NCI-H1048 (cell line): Measurements from ENCODE around the gene ZNF180.
"Not testable (repeated sequence)": the region's sequence is repeated elsewhere in the genome, so short reads cannot be mapped to it uniquely, and the experiment has no call there.

Experiments used
- DNase-seq: peaks from one replicate; lab custom pipeline; 2025; lab: John Stamatoyannopoulos, UW

The ZNF180 gene

DNA sequence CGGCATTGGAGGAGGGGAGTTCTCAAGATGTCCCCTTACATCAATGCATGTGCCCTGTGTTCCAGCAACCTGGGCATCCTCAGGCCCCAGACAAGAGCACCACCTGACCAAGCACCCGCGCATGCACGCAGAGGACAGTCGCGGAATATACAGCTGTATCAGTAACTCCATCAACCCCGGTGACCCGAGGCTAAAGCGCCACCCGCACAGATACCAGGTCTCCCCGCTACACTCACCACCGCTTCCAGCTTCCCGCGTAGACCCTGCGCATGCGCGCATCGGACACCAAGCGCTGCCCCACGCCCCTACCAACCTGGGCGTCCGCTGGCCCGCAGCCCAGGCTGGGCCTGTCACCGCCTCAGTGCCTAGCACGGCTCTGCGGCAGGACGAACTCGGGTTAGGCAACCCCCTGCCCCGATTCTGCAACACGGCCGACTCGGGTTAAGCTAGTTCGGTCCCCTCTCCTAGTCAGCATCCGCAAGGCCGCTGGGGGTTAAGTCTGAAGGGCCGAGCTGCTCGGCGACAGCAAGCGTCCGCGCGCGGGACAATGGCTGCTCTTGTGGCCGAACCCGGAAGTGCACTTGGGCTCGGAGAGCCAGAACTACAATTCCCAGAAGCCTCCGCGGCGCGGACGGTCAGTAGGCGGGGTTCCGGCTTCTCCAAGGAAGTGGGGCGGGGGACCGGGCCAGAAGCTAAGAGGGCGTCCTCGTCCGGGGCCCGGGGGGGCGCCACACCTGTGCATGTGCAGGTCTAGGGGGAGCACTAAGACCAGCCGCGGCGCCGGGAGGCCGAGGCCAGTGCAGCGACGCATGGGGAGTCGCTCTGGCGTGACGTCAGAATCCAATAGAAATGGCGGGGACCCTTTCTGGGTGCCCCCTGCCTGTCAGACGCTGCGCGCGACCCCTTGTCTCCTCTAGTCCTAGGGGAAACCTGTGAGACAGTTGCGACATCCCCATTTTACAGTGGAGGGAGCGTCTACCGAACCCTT, at the start of gene ZNF180:
ZNF180 (minus strand) TSS at position 561 of the 988 bp plus-strand sequence. CDS start 3,188 bp downstream, outside the sequence.
- peak; percentile 87 for DNase-seq

- DNase-seq = no peak
Measured at GRCh38 chr19:44549507-44549906, 49.2 kb upstream of the ZNF180 start.

DNA sequence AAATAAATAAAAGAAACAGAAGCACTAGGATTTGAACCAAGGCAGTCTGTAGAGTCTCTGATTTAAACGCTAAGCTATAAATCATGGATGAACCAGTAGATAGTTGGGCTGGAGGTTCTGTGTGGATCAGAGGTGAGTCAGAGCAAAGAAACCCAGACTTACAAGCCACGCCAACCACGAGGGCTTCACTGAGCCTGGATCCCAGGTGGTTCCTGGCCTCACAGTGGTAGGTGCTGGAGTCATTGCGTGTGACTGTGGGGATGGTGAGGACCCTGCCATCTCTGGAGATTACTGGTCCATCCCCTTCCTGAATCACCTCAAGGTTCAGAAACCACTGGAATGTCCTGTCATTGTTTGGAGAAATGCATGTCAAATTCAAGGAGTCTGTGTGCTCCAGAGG, 48.4 kb upstream of the ZNF180 start:
- no peak for DNase-seq

DNA sequence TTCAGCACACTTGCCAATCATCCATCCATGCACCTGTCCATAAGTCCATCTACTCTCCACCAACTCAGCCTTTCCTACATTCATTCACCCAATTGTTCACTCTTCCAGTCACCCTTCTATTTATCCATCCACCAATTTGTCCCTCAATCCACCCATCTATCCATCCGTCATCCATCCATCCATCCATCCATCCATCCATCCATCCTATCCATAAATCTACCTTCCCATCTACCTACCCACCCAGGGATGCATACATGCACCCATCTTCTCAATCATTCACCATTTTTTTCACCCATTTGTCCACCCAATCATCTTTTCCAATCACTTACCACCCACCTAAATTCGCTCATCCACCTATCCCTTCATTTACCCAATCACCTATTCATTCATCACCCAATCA, 43.7 kb upstream of the ZNF180 start:
- no peak for DNase-seq

GRCh38 chr19:44542671-44543070, 42.3 kb upstream of the ZNF180 start:
- no peak for DNase-seq

- no peak for DNase-seq
Measured at GRCh38 chr19:44540736-44541135, 40.4 kb upstream of the ZNF180 start.

DNA sequence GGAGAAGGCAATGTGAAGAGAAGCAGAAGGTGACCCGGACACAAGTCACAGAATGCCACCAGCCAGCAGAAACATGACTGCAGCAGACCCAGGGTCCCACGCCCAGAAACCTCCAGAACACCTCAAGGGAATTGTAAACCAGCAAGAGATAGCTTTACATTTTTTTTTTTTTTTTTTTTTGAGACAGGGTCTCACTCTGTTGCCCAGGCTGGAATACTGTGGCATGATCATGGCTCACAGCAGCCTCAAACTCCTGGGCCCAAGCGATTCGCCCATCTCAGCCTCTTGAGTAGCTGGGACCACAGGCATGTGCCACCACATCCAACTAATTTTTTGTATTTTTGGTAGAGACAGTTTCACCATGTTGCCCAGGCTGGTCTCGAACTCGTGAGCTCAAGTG, 39.7 kb upstream of the ZNF180 start:
- no peak for DNase-seq

DNA sequence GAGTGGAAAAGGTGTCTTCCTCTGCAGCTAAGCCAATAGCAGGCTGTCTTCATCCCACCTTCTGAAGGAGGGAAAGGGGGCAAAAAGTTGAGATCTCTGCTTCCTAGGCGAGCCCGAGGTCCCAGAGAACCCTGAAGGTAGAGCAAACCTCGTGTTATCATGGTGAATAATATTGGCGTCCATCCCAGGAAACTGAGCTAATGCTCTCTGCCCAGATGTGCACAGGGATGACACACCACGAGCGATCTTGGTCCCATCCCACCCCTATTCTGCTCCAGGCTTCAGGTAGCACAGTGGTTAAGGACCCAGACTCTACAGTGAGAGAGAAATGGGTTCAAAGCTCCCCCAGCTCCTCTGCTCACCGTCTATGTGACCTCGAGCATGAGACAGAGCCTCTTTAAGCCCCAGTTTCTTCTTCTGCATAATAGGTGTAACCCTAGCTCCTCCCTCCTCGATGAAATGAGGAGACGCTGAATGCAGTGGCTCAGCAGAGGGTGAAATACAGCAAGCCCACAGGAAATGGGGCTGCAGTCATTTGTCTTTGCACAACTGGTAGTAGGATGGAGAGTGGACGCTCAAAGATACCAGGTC, 39.0 kb upstream of the ZNF180 start:
- no peak for DNase-seq

DNA sequence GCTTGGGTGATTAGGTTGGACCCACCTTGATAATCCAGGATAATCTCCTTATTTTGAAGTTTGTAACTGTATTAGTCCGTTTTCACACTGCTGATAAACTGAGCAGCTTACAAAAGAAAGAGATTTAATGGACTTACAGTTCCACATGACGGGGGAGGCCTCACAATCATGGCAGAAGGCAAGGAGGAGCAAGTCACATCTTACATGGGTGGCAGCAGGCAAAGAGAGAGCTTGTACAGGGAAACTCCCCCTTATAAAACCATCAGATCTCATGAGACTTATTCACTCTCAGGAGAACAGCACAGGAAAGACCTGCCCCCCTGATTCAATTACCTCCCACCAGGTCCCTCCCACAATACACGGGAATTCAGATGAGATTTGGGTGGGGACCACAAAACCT, 35.0 kb upstream of the ZNF180 start:
- DNase-seq = not testable (repeated sequence)

DNA sequence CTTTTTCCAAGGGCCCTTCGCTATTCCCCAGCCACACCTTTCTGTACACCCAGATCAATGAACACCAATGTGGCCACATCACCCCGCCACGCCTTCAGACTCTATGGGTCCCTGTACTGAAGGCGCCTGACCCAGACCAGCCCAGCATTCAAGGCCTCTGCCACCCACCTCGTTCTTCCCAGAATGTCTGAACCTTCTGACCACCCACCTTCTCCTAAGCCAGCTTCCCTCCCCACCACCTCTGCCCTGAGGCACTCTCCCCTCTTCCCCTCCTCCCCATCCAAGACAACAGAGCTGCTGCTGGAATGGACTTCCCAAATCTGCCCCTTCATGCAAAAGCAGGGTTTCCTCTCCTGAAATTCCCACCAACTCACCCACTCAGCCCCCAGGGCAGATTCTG, 32.5 kb upstream of the ZNF180 start:
- no peak for DNase-seq

DNA sequence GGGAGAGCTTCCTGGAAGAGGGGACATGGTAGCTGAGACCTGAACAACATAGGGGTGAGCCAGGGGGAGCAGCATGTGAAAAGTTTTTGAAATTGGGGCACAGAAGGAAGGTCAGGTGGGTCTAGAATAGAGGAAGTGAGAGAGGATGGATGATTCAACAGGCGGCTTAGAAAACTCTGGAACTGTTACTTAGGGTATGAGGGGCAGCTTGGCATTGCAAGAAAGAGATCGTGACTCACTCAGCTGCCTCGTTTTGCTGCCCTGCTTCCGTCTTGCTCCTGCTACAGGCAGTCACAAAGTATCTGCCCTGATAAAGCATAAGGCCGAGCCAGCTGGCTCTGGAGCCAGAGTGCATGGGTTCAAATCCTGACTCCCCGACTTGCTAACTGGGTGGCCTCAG, 30.5 kb upstream of the ZNF180 start:
- no peak for DNase-seq

DNA sequence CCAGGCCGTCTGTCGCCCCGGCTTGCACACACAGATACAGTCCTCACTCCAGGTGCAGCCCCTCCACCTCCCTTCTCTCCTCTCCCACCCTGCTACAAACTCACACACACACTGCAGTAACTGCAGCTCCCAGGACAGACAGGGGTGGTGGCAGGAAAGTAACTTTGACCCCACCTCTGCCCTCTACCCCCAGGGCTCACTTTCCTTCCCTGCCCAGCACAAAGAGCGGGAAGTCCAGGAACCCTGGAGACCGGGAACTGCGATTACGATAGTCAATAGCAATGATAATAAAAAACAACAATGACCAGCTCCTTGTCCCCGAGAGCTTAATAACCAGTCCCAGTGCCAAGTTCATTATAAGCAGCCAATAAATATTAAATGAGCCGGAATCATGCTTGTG, 29.2 kb upstream of the ZNF180 start, which contains the start of gene CEACAM20:
CEACAM20 (minus strand) TSS at position 140 of the 400 bp plus-strand sequence. CDS start 166 bp downstream, outside the sequence.
- no peak for DNase-seq

DNA sequence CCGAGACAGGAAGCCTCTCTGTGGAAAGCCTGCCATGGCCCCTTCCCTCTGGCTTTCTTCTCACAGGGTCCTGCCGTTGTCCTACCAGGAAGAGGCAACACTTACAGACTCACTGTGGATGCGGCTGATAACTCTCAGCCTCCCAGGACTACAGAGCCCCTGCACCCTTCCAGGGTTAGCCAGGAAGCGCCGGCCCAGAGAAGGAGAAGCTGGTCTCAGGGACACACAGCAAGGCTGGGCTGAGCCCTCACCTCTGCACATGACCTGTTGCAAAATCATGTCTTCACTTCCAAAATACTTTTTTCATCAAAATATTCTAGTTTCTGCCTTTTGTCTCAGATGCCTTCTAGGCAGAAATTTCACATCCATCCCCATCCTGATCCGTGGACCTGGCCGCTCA, 27.2 kb upstream of the ZNF180 start:
- no peak for DNase-seq

DNA sequence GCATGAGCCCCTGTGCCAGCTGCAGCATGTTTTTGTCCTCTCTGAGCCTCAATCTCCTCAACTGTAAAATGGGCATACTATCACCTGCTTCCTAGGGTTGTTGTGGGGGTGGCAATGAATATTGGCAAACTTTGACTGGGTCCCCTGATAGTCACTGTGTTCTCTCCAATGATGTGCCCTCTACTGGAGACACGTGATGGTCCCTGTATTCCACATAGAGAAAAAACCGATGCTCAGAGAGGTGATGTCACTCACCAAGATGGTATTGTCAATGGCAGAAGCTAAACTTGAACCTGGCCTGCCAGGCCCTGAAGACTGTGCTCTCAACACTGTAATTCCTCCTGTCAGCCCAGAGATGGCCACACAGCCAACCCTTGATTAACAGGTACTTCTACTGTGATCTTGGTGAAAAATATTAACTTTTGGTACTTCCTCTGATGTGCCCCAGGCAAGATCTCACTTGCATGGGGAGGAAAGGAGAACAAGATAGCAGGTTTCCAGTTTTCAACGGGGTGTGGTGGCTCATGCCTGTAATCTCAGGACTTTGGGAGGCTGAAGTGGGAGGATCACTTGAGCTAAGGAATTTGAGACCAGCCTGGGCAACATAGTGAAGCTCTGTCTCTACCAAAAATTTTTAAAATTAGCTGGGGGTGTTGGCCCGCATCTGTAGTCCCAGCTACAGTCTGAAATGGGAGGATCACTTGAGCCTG, 25.6 kb upstream of the ZNF180 start:
- DNase-seq = no peak

- DNase-seq = no peak
Measured at GRCh38 chr19:44521370-44521769, 21.0 kb upstream of the ZNF180 start.

- DNase-seq = no peak
Measured at GRCh38 chr19:44517146-44517545, 16.8 kb upstream of the ZNF180 start.

GRCh38 chr19:44515907-44516306, 15.6 kb upstream of the ZNF180 start:
- no peak for DNase-seq

GRCh38 chr19:44515031-44515430, 14.7 kb upstream of the ZNF180 start:
- no peak for DNase-seq

DNA sequence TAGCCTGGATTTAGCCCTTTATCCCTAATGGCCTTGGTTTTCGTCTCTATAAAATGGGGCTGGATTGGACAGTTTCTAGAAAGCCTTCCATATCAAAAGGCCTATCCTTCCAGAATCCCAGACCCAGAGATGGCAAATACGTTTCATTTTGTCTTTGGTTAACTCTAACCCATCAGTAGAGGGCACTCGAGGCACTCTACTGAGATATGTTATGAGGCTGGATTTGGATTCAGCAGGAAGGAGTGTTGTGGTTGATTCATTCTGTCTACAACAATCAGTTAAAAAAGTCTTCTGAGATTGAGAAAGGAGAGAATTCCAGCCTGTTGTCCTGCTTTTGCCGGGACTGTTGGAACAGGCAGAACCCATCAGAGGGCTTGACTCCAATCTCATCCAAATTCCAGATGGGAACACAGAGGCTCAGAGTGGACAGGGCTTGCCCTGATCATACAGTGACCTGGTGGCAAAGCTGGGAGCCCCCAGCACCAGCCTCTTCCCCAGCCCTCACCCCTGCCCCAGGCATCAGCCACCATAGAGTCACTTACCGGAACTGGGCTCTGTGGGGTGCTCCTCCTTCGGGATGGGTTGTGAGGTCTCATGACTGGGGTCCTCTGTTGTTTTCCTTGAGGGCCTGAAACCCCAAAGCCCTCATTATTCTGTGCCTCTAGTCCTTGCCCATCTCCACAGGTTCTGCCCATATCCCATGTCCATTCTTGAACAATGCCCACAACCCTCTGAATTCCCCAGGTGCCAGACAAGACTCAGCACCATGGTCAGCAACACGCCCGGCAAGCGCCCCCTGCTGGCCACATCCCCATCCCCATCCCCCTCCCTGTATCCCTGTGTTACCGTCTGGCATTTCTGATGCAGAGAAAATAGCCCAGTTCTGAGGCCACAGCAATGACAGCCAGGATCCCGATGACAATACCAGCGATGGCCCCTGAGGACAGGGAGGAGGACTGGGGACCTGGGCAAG, 12.3 kb upstream of the ZNF180 start:
- peak; percentile 6 for DNase-seq

GRCh38 chr19:44509478-44509877, 9.2 kb upstream of the ZNF180 start:
- no peak for DNase-seq

- no peak for DNase-seq
Measured at GRCh38 chr19:44499559-44499958, 763 bp downstream of the ZNF180 start.
